Measurements from ENCODE around the gene MTX1. TPM values are rescaled to one million over a fixed set of nuclear protein-coding genes. Genes with fewer than 3 reads are reported as not detected.

Gene MTX1
- total RNA-seq, 4 donors from 2014 or later: 34.1 to 52.8 (median 38.0) TPM

- H3K9me3 ChIP-seq: no peaks in the 10 kb centered on the region
- peaks cover 0 to 7% (median 2%) of the 10 kb centered on the region in 4 donors for H3K36me3 ChIP-seq
- no peak overlapping the region for H3K4me3 ChIP-seq
- peaks cover 0 to 8% (median 0%) of the 10 kb centered on the region in 4 donors for H3K4me1 ChIP-seq
- 89% methylated on average over 16 of the region's 20 CpGs for WGBS
- H3K27ac ChIP-seq (replicated peaks in 1 of 4): no peak overlapping the region
- intact Hi-C loops (cut with DNase I): no loop called here
- DNase-seq (ENCODE audit: extremely low spot score): no peak
- TF ChIP-seq POLR2AphosphoS5 (IDR thresholded peaks at IDR 0.05) (no peak), EP300 (IDR thresholded peaks at IDR 0.05) (no peak), POLR2A (IDR thresholded peaks at IDR 0.05; ENCODE audit: low read depth) (no peak), CTCF (IDR thresholded peaks at IDR 0.05) (no peak)
- no peaks in the 10 kb centered on the region for H3K27me3 ChIP-seq
Observed at GRCh38 chr1:155183775-155184221, 24.7 kb upstream of the MTX1 start.

GRCh38 chr1:155184351-155184811 lies 24.1 kb upstream of the MTX1 start:
- Histone ChIP-seq H3K27ac (replicated peaks in 1 of 4) (no peak overlapping the region), H3K4me3 (no peak overlapping the region), H3K9me3 (no peaks in the 10 kb centered on the region), H3K4me1 (peaks cover 0 to 8% (median 0%) of the 10 kb centered on the region in 4 donors), H3K27me3 (no peaks in the 10 kb centered on the region), H3K36me3 (peaks cover 0 to 7% (median 2%) of the 10 kb centered on the region in 4 donors)
- DNase-seq (ENCODE audit: extremely low spot score): no peak
- intact Hi-C loops (cut with DNase I): no loop called here
- 94% methylated on average over 4 of the region's 4 CpGs for WGBS
- TF ChIP-seq EP300 (IDR thresholded peaks at IDR 0.05) (no peak), POLR2A (IDR thresholded peaks at IDR 0.05; ENCODE audit: low read depth) (no peak), POLR2AphosphoS5 (IDR thresholded peaks at IDR 0.05) (no peak), CTCF (IDR thresholded peaks at IDR 0.05) (no peak)

- Histone ChIP-seq H3K4me1 (peaks cover 0 to 8% (median 0%) of the 10 kb centered on the region in 4 donors), H3K27me3 (no peaks in the 10 kb centered on the region), H3K36me3 (peaks cover 0 to 3% (median 0%) of the 10 kb centered on the region in 4 donors), H3K9me3 (no peaks in the 10 kb centered on the region), H3K4me3 (no peak overlapping the region), H3K27ac (replicated peaks in 1 of 4) (no peak overlapping the region)
- TF ChIP-seq CTCF (IDR thresholded peaks at IDR 0.05): no peak
- no peak for TF ChIP-seq POLR2A (IDR thresholded peaks at IDR 0.05; ENCODE audit: low read depth)
- TF ChIP-seq POLR2AphosphoS5 (IDR thresholded peaks at IDR 0.05): no peak
- no peak for TF ChIP-seq EP300 (IDR thresholded peaks at IDR 0.05)
- 57% methylated on average over 19 of the region's 21 CpGs for WGBS
- intact Hi-C loops (cut with DNase I): no loop called here
- no peak for DNase-seq (ENCODE audit: extremely low spot score)
Observed at GRCh38 chr1:155184835-155185782, 23.4 kb upstream of the MTX1 start.

GRCh38 chr1:155185783-155186066 lies 22.8 kb upstream of the MTX1 start:
- no peak overlapping the region for H3K27ac ChIP-seq (replicated peaks in 1 of 4)
- DNase-seq (ENCODE audit: extremely low spot score): no peak
- H3K27me3 ChIP-seq: no peaks in the 10 kb centered on the region
- intact Hi-C loops (cut with DNase I): no loop called here
- WGBS: 69% methylated on average over 6 of the region's 6 CpGs
- TF ChIP-seq EP300 (IDR thresholded peaks at IDR 0.05) (no peak), CTCF (IDR thresholded peaks at IDR 0.05) (no peak), POLR2A (IDR thresholded peaks at IDR 0.05; ENCODE audit: low read depth) (no peak), POLR2AphosphoS5 (IDR thresholded peaks at IDR 0.05) (no peak)
- H3K4me1 ChIP-seq: peaks cover 0 to 8% (median 0%) of the 10 kb centered on the region in 4 donors
- H3K9me3 ChIP-seq: no peaks in the 10 kb centered on the region
- H3K4me3 ChIP-seq: no peak overlapping the region
- peaks cover 0 to 3% (median 0%) of the 10 kb centered on the region in 4 donors for H3K36me3 ChIP-seq

All from esophagus muscularis mucosa (tissue), 4 donors.